ENCODE data around the gene PAK4.

Gene PAK4

GRCh38 chr19:39186391-39186790 lies 60.8 kb downstream of the PAK4 start:
- DNase-seq: no peak

- no peak for DNase-seq
Observed at GRCh38 chr19:39187552-39187943, 62.0 kb downstream of the PAK4 start.

GRCh38 chr19:39188960-39189359 lies 63.4 kb downstream of the PAK4 start:
- DNase-seq: no peak

- no peak for DNase-seq
Observed at GRCh38 chr19:39190768-39191167, 65.2 kb downstream of the PAK4 start.

- no peak for DNase-seq
Observed at GRCh38 chr19:39192846-39193245, 67.3 kb downstream of the PAK4 start.

GRCh38 chr19:39193803-39194202 lies 68.2 kb downstream of the PAK4 start:
- no peak for DNase-seq

GRCh38 chr19:39194832-39195542 lies 69.4 kb downstream of the PAK4 start:
- DNase-seq: no peak

GRCh38 chr19:39195755-39196154 lies 70.2 kb downstream of the PAK4 start:
- no peak for DNase-seq

- DNase-seq: no peak
Observed at GRCh38 chr19:39196320-39196719, 70.7 kb downstream of the PAK4 start.

- DNase-seq: no peak
Observed at GRCh38 chr19:39196860-39197562, 71.4 kb downstream of the PAK4 start, which contains the start of gene NCCRP1. Gene NCCRP1, plus strand, starts transcription at chr19:39196964. Its CDS starts 19 bp downstream, at chr19:39196983.

- no peak for DNase-seq
Observed at GRCh38 chr19:39197808-39198207, 72.2 kb downstream of the PAK4 start.

GRCh38 chr19:39199025-39199424 lies 73.4 kb downstream of the PAK4 start:
- DNase-seq: no peak

- no peak for DNase-seq
Observed at GRCh38 chr19:39200066-39200802, 74.6 kb downstream of the PAK4 start.

GRCh38 chr19:39200803-39201115 lies 75.2 kb downstream of the PAK4 start:
- no peak for DNase-seq

- no peak for DNase-seq
Observed at GRCh38 chr19:39202998-39203355, 77.4 kb downstream of the PAK4 start.

- DNase-seq: no peak
Observed at GRCh38 chr19:39203372-39204341, 78.1 kb downstream of the PAK4 start, which contains the start of gene SYCN. Gene SYCN, minus strand, starts transcription at chr19:39204263. Its CDS starts 9 bp downstream, at chr19:39204254.

GRCh38 chr19:39205449-39205764 lies 79.8 kb downstream of the PAK4 start:
- DNase-seq: no peak

- no peak for DNase-seq
Observed at GRCh38 chr19:39206122-39206521, 80.5 kb downstream of the PAK4 start.

GRCh38 chr19:39207293-39207836 lies 81.8 kb downstream of the PAK4 start:
- no peak for DNase-seq

GRCh38 chr19:39208175-39208795 lies 82.7 kb downstream of the PAK4 start:
- DNase-seq: no peak

GRCh38 chr19:39209196-39209595 lies 83.6 kb downstream of the PAK4 start:
- DNase-seq: no peak

All from effector CD4-positive, alpha-beta T cell (primary cell).